ENCODE data around the gene PTPRA. TPM values are rescaled to one million over a fixed set of nuclear protein-coding genes. Genes with fewer than 3 reads are reported as not detected.

Gene PTPRA
- total and polyA plus RNA-seq, 4 donors = 8.7 to 24.3 (median 15.7) TPM

- Histone ChIP-seq H3K4me1 (ENCODE audit: control insufficient read depth in 4 of 4, insufficient read depth in 4 of 4, low read length in 3 of 4) (peaks cover 1 to 6% (median 4%) of the 10 kb centered on the region in 4 donors), H3K9me3 (ENCODE audit: control insufficient read depth in 4 of 4, low read length in 3 of 4) (no peaks in the 10 kb centered on the region), H3K27ac (ENCODE audit: low read depth in 1 of 2, low read length in 2 of 2) (no peak overlapping the region), H3K36me3 (ENCODE audit: control insufficient read depth in 4 of 4, insufficient read depth in 3 of 4, low read depth in 1 of 4, low read length in 3 of 4) (no peaks in the 10 kb centered on the region), H3K27me3 (ENCODE audit: control insufficient read depth in 4 of 4, insufficient read depth in 4 of 4, low read length in 3 of 4) (no peaks in the 10 kb centered on the region), H3K9ac (ENCODE audit: low read depth in 1 of 2, low read length in 2 of 2) (no peak overlapping the region), H3K4me3 (ENCODE audit: low read depth in 1 of 3, low read length in 3 of 3) (no peak overlapping the region)
- DNase-seq (ENCODE audit: low spot score) = no peak
- TF ChIP-seq HNF4A (conservative IDR thresholded peaks at IDR 0.05) (no peak), MAX (IDR thresholded peaks at IDR 0.05) (no peak), FOXA2 (IDR thresholded peaks at IDR 0.05) (no peak), RXRA (IDR thresholded peaks at IDR 0.05) (no peak), ATF3 (IDR thresholded peaks at IDR 0.05) (no peak), GABPA (IDR thresholded peaks at IDR 0.05 in 1 of 2, conservative IDR thresholded peaks at IDR 0.05 in 1 of 2) (no peak), JUND (IDR thresholded peaks at IDR 0.05) (no peak), EGR1 (IDR thresholded peaks at IDR 0.05; ENCODE audit: low read depth in 2 of 2) (no peak)
These were observed 69.2 kb downstream of the PTPRA start for GRCh38 chr20:2942439-2942838.

- H3K9me3 ChIP-seq (ENCODE audit: control insufficient read depth in 4 of 4, low read length in 3 of 4) = no peaks in the 10 kb centered on the region
- H3K27me3 ChIP-seq (ENCODE audit: control insufficient read depth in 4 of 4, insufficient read depth in 4 of 4, low read length in 3 of 4) = no peaks in the 10 kb centered on the region
- H3K9ac ChIP-seq (ENCODE audit: low read depth in 1 of 2, low read length in 2 of 2) = peak overlapping the region in 1 of 2 donors; percentile 69
- WGBS = 39% methylated on average over 5 of the region's 5 CpGs
- TF ChIP-seq JUND (IDR thresholded peaks at IDR 0.05) = peak; percentile 64 to 68
- TF ChIP-seq FOXA1 (IDR thresholded peaks at IDR 0.05) = no peak
- no peak for TF ChIP-seq FOXA2 (IDR thresholded peaks at IDR 0.05)
- peak; percentile 69 for TF ChIP-seq ATF3 (IDR thresholded peaks at IDR 0.05)
- TF ChIP-seq RAD21 (IDR thresholded peaks at IDR 0.05) = peak; percentile 49 to 66
- peak; percentile 35 for TF ChIP-seq REST (IDR thresholded peaks at IDR 0.05)
- TF ChIP-seq YY1 (IDR thresholded peaks at IDR 0.05) = peak; percentile 63
- TF ChIP-seq CTCF (IDR thresholded peaks at IDR 0.05; ENCODE audit: low read depth, low read length, missing input control) = no peak
- peak; percentile 47 for TF ChIP-seq MAX (IDR thresholded peaks at IDR 0.05)
- peak; percentile 33 for TF ChIP-seq ZBTB33 (IDR thresholded peaks at IDR 0.05)
- peak; percentile 77 to 84 for TF ChIP-seq HNF4A (conservative IDR thresholded peaks at IDR 0.05)
- peak; percentile 82 for TF ChIP-seq SP1 (IDR thresholded peaks at IDR 0.05)
- no peak for TF ChIP-seq TAF1 (conservative IDR thresholded peaks at IDR 0.05)
- TF ChIP-seq EGR1 (IDR thresholded peaks at IDR 0.05; ENCODE audit: low read depth in 2 of 2) = no peak
- TF ChIP-seq RXRA (IDR thresholded peaks at IDR 0.05) = peak; percentile 72 to 76
- peak in 1 of 2 donors; percentile 49 for TF ChIP-seq GABPA (IDR thresholded peaks at IDR 0.05 in 1 of 2, conservative IDR thresholded peaks at IDR 0.05 in 1 of 2)
- peak; percentile 26 for TF ChIP-seq NR2F2 (IDR thresholded peaks at IDR 0.05)
- peak; percentile 57 for TF ChIP-seq HNF4G (IDR thresholded peaks at IDR 0.05)
- H3K4me3 ChIP-seq (ENCODE audit: low read depth in 1 of 3, low read length in 3 of 3) = no peak overlapping the region
- no peak for DNase-seq (ENCODE audit: low spot score)
- peaks cover 0 to 6% (median 2%) of the 10 kb centered on the region in 4 donors for H3K36me3 ChIP-seq (ENCODE audit: control insufficient read depth in 4 of 4, insufficient read depth in 3 of 4, low read depth in 1 of 4, low read length in 3 of 4)
- H3K4me1 ChIP-seq (ENCODE audit: control insufficient read depth in 4 of 4, insufficient read depth in 4 of 4, low read length in 3 of 4) = peaks cover 1 to 13% (median 8%) of the 10 kb centered on the region in 4 donors
- peak overlapping the region; percentile 55 to 73 for H3K27ac ChIP-seq (ENCODE audit: low read depth in 1 of 2, low read length in 2 of 2)
These were observed 74.0 kb downstream of the PTPRA start for GRCh38 chr20:2946988-2947961.
